Measurements from ENCODE around the gene CAPZA2.

CAPZA2 gene

DNA sequence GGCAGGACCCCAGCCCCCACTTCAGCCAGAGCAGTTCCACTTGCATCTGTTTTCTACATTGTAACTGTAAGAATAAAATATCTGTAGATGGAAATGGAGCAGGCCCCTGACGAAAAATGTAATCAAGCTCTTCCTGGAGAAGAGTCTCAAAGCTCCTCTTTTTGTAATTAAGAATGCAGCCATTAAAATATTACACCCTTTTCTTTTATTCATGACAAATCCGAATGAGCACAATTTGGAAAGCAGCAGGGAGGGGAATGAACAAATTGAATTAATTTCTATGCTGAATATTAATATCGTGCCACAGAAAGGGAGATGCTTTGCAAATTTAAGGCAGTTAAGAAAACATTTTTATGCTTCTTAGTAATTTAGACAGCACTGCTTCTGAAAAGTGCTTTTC, 24.8 kb upstream of the CAPZA2 start:
- TF ChIP-seq TCF12 (IDR thresholded peaks at IDR 0.05; ENCODE audit: low read depth) (no peak), NFIC (IDR thresholded peaks at IDR 0.05) (no peak), EGR1 (IDR thresholded peaks at IDR 0.05) (no peak), EP300 (IDR thresholded peaks at IDR 0.05; ENCODE audit: borderline replicate concordance) (no peak), CEBPB (IDR thresholded peaks at IDR 0.05) (no peak), TAF1 (IDR thresholded peaks at IDR 0.05; ENCODE audit: low read depth) (no peak), RAD21 (IDR thresholded peaks at IDR 0.05; ENCODE audit: low read depth) (no peak), TEAD4 (IDR thresholded peaks at IDR 0.05) (no peak), YY1 (IDR thresholded peaks at IDR 0.05; ENCODE audit: low read depth) (no peak), FOXM1 (IDR thresholded peaks at IDR 0.05; ENCODE audit: borderline replicate concordance, low read depth) (no peak), USF1 (IDR thresholded peaks at IDR 0.05) (no peak), ZBTB7A (IDR thresholded peaks at IDR 0.05; ENCODE audit: low read depth) (no peak)
- TF ChIP-seq, protein P1, sequence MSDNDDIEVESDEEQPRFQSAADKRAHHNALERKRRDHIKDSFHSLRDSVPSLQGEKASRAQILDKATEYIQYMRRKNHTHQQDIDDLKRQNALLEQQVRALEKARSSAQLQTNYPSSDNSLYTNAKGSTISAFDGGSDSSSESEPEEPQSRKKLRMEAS (IDR thresholded peaks at IDR 0.05): no peak
- TF ChIP-seq, protein P2, sequence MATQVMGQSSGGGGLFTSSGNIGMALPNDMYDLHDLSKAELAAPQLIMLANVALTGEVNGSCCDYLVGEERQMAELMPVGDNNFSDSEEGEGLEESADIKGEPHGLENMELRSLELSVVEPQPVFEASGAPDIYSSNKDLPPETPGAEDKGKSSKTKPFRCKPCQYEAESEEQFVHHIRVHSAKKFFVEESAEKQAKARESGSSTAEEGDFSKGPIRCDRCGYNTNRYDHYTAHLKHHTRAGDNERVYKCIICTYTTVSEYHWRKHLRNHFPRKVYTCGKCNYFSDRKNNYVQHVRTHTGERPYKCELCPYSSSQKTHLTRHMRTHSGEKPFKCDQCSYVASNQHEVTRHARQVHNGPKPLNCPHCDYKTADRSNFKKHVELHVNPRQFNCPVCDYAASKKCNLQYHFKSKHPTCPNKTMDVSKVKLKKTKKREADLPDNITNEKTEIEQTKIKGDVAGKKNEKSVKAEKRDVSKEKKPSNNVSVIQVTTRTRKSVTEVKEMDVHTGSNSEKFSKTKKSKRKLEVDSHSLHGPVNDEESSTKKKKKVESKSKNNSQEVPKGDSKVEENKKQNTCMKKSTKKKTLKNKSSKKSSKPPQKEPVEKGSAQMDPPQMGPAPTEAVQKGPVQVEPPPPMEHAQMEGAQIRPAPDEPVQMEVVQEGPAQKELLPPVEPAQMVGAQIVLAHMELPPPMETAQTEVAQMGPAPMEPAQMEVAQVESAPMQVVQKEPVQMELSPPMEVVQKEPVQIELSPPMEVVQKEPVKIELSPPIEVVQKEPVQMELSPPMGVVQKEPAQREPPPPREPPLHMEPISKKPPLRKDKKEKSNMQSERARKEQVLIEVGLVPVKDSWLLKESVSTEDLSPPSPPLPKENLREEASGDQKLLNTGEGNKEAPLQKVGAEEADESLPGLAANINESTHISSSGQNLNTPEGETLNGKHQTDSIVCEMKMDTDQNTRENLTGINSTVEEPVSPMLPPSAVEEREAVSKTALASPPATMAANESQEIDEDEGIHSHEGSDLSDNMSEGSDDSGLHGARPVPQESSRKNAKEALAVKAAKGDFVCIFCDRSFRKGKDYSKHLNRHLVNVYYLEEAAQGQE (IDR thresholded peaks at IDR 0.05; ENCODE audit: low read depth): no peak

GRCh38 chr7:116840256-116840655, 22.1 kb upstream of the CAPZA2 start:
- TF ChIP-seq CEBPB (IDR thresholded peaks at IDR 0.05) (no peak), TCF12 (IDR thresholded peaks at IDR 0.05; ENCODE audit: low read depth) (no peak)

DNA sequence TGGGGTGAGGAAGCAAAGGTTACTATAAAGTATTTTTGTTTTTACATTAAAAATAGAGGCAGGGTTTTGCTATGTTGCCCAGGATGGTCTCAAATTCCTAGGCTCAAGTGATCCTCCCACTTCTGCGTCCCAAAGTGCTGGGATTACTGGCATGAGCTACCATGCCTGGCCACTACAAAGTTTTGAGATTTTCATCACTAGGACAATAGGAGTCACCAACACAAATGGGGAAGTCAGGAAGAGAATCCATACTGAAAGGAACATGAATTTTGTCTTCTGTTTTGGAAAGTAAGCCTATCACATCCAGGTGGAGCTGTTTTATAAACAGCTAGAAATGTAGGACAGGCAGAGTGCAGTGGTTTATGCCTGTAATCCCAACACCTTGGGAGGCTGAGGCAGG, 20.0 kb upstream of the CAPZA2 start:
- TF ChIP-seq FOXM1 (IDR thresholded peaks at IDR 0.05; ENCODE audit: borderline replicate concordance, low read depth) (no peak), EGR1 (IDR thresholded peaks at IDR 0.05) (no peak), RAD21 (IDR thresholded peaks at IDR 0.05; ENCODE audit: low read depth) (no peak), EP300 (IDR thresholded peaks at IDR 0.05; ENCODE audit: borderline replicate concordance) (no peak), USF1 (IDR thresholded peaks at IDR 0.05) (no peak), TCF12 (IDR thresholded peaks at IDR 0.05; ENCODE audit: low read depth) (no peak), CREB1 (IDR thresholded peaks at IDR 0.05; ENCODE audit: low read depth) (no peak), TAF1 (IDR thresholded peaks at IDR 0.05; ENCODE audit: low read depth) (no peak), ZBTB7A (IDR thresholded peaks at IDR 0.05; ENCODE audit: low read depth) (no peak), YY1 (IDR thresholded peaks at IDR 0.05; ENCODE audit: low read depth) (no peak)
- TF ChIP-seq, protein P1 (IDR thresholded peaks at IDR 0.05): no peak

DNA sequence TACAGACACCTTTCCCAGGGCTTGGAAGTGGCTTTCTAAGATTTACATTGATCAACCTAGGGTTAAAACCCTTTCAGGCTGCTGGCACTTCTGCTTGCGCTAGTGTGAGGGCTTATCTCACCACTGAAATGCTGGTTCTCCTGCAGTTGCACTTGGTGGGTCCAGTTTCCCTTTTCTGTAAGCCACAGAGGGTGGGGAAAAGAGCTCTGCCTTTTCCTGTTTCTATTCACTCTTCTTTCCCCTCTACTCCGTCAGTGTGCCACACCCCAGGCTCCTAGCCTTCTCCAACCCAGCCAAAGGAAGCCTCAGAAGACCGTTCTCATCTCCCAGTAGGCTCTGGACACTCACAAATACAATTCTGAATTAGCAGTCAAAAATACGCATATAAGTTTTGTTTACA, 19.0 kb upstream of the CAPZA2 start:
- TF ChIP-seq FOXM1 (IDR thresholded peaks at IDR 0.05; ENCODE audit: borderline replicate concordance, low read depth): no peak
- TF ChIP-seq, protein P1 (IDR thresholded peaks at IDR 0.05): no peak
- no peak for TF ChIP-seq EP300 (IDR thresholded peaks at IDR 0.05; ENCODE audit: borderline replicate concordance)
- no peak for TF ChIP-seq CREB1 (IDR thresholded peaks at IDR 0.05; ENCODE audit: low read depth)
- no peak for TF ChIP-seq CEBPB (IDR thresholded peaks at IDR 0.05)
- TF ChIP-seq TCF12 (IDR thresholded peaks at IDR 0.05; ENCODE audit: low read depth): no peak
- TF ChIP-seq, protein P2 (IDR thresholded peaks at IDR 0.05; ENCODE audit: low read depth): no peak
- TF ChIP-seq USF1 (IDR thresholded peaks at IDR 0.05): no peak
- no peak for TF ChIP-seq RAD21 (IDR thresholded peaks at IDR 0.05; ENCODE audit: low read depth)
- no peak for TF ChIP-seq YY1 (IDR thresholded peaks at IDR 0.05; ENCODE audit: low read depth)
- TF ChIP-seq TEAD4 (IDR thresholded peaks at IDR 0.05): no peak
- TF ChIP-seq ZBTB7A (IDR thresholded peaks at IDR 0.05; ENCODE audit: low read depth): no peak
- no peak for TF ChIP-seq TAF1 (IDR thresholded peaks at IDR 0.05; ENCODE audit: low read depth)
- no peak for TF ChIP-seq EGR1 (IDR thresholded peaks at IDR 0.05)
- no peak for TF ChIP-seq NFIC (IDR thresholded peaks at IDR 0.05)

- TF ChIP-seq YY1 (IDR thresholded peaks at IDR 0.05; ENCODE audit: low read depth): no peak
- no peak for TF ChIP-seq CREB1 (IDR thresholded peaks at IDR 0.05; ENCODE audit: low read depth)
- TF ChIP-seq NFIC (IDR thresholded peaks at IDR 0.05): no peak
- no peak for TF ChIP-seq CEBPB (IDR thresholded peaks at IDR 0.05)
- no peak for TF ChIP-seq EGR1 (IDR thresholded peaks at IDR 0.05)
- TF ChIP-seq, protein P2 (IDR thresholded peaks at IDR 0.05; ENCODE audit: low read depth): no peak
- no peak for TF ChIP-seq RAD21 (IDR thresholded peaks at IDR 0.05; ENCODE audit: low read depth)
- no peak for TF ChIP-seq EP300 (IDR thresholded peaks at IDR 0.05; ENCODE audit: borderline replicate concordance)
- TF ChIP-seq FOXM1 (IDR thresholded peaks at IDR 0.05; ENCODE audit: borderline replicate concordance, low read depth): no peak
- TF ChIP-seq TEAD4 (IDR thresholded peaks at IDR 0.05): no peak
- TF ChIP-seq, protein P1 (IDR thresholded peaks at IDR 0.05): no peak
- TF ChIP-seq TAF1 (IDR thresholded peaks at IDR 0.05; ENCODE audit: low read depth): no peak
- no peak for TF ChIP-seq USF1 (IDR thresholded peaks at IDR 0.05)
- no peak for TF ChIP-seq TCF12 (IDR thresholded peaks at IDR 0.05; ENCODE audit: low read depth)
- TF ChIP-seq ZBTB7A (IDR thresholded peaks at IDR 0.05; ENCODE audit: low read depth): no peak
Measured at GRCh38 chr7:116851175-116851574, 11.2 kb upstream of the CAPZA2 start.

Data from Ishikawa (cell line).